Measurements from ENCODE around the gene LAMC3.

The LAMC3 gene

GRCh38 chr9:130991778-130992681, 16.9 kb upstream of the LAMC3 start:
- no peak for TF ChIP-seq CTCF (IDR thresholded peaks at IDR 0.05; ENCODE audit: borderline replicate concordance, insufficient read depth, low read depth, low read length)
- no peak overlapping the region for H3K4me3 ChIP-seq (ENCODE audit: low read depth, low read length)

- no peak overlapping the region for H3K4me3 ChIP-seq (ENCODE audit: low read depth, low read length)
- no peak for TF ChIP-seq CTCF (IDR thresholded peaks at IDR 0.05; ENCODE audit: borderline replicate concordance, insufficient read depth, low read depth, low read length)
These were observed 16.3 kb upstream of the LAMC3 start for GRCh38 chr9:130992682-130993032.

- no peak for TF ChIP-seq CTCF (IDR thresholded peaks at IDR 0.05; ENCODE audit: borderline replicate concordance, insufficient read depth, low read depth, low read length)
These were observed 15.5 kb upstream of the LAMC3 start for GRCh38 chr9:130993303-130994030.

GRCh38 chr9:130994135-130995085, 14.6 kb upstream of the LAMC3 start:
- TF ChIP-seq CTCF (IDR thresholded peaks at IDR 0.05; ENCODE audit: borderline replicate concordance, insufficient read depth, low read depth, low read length), result no peak
- no peak overlapping the region for H3K4me3 ChIP-seq (ENCODE audit: low read depth, low read length)

More at GRCh38 chr9:130993303-130994030, 15.5 kb upstream of the LAMC3 start:
- H3K4me3 ChIP-seq (ENCODE audit: low read depth, low read length), result no peak overlapping the region

GRCh38 chr9:130995086-130996011, 13.6 kb upstream of the LAMC3 start:
- H3K4me3 ChIP-seq (ENCODE audit: low read depth, low read length), result no peak overlapping the region
- no peak for TF ChIP-seq CTCF (IDR thresholded peaks at IDR 0.05; ENCODE audit: borderline replicate concordance, insufficient read depth, low read depth, low read length)

- no peak overlapping the region for H3K4me3 ChIP-seq (ENCODE audit: low read depth, low read length)
- no peak for TF ChIP-seq CTCF (IDR thresholded peaks at IDR 0.05; ENCODE audit: borderline replicate concordance, insufficient read depth, low read depth, low read length)
These were observed 12.8 kb upstream of the LAMC3 start for GRCh38 chr9:130996205-130996604.
